ENCODE data around the gene CT47A1. TPM values are rescaled to one million over a fixed set of nuclear protein-coding genes. Genes with fewer than 3 reads are reported as not detected.

Gene CT47A1
- total and polyA plus RNA-seq, 2 of the 4 experiments (the other 2 are of a cell fraction): not detected

DNA sequence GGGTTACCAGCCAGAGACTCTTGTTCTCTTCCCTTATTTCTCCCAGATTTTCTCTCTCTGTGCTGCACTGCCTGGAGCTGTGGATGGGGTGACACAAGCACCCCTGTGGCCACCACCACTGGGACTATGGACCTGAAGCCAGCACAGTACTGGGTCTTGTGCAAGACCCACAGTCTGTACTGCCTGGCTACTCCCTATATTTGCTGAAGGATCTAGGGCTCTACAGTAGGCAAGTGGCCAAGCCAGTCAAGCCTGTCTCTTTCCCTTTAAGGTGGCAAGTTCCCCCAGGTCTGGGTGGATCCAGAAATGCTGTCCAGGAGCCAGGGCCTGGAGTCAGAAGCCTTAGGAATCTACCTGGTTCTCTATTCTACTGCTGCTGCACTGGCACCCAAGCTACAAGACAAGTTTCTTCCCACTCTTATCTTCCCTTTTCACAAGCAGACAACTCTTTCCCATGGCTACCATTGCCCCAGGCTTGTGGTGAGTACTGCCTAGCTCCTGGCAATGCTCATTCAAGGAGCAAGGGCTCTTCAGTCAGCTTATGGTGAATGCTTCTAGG is 28.4 kb upstream of the CT47A1 start:
- Histone ChIP-seq H3K79me1 (ENCODE audit: low read depth in 1 of 2, low read length in 2 of 2) (no peaks in the 10 kb centered on the region), H3K4ac (ENCODE audit: low read depth, low read length) (no peak overlapping the region), H3K36me3 (ENCODE audit: control insufficient read depth, insufficient read depth, low read length) (no peaks in the 10 kb centered on the region), H2AK5ac (ENCODE audit: low read depth, low read length) (no peak overlapping the region), H2BK120ac (ENCODE audit: low read depth, low read length) (no peak overlapping the region), H3K14ac (replicated peaks; ENCODE audit: low read depth, low read length) (no peak overlapping the region), H3K4me2 (ENCODE audit: low read depth, low read length) (no peak overlapping the region), H2AK9ac (replicated peaks; ENCODE audit: low read depth, low read length, poor library complexity) (no peak overlapping the region), H4K91ac (ENCODE audit: insufficient read depth, low read depth, low read length) (no peak overlapping the region), H4K8ac (ENCODE audit: low read depth in 2 of 2, low read length in 2 of 2) (no peak overlapping the region), H4K20me1 (ENCODE audit: insufficient read depth, low read length) (no peaks in the 10 kb centered on the region), H3K4me1 (ENCODE audit: control insufficient read depth, insufficient read depth, low read length) (no peaks in the 10 kb centered on the region), H2BK20ac (ENCODE audit: low read depth, low read length) (no peak overlapping the region), H3K9me3 (ENCODE audit: control insufficient read depth, insufficient read depth, low read length) (peaks cover 2% of the 10 kb centered on the region; the same call in 1 of the 2 replicates), H2BK5ac (ENCODE audit: low read depth, low read length, poor library complexity, severe bottlenecking) (no peak overlapping the region), H2BK15ac (ENCODE audit: low read depth, low read length) (no peak overlapping the region), H3K27ac (ENCODE audit: insufficient read depth, low read length) (no peak overlapping the region), H3K9ac (ENCODE audit: low read depth, low read length) (no peak overlapping the region), H3K23ac (ENCODE audit: low read depth, low read length) (no peak overlapping the region), H3K4me3 (ENCODE audit: insufficient read depth, low read depth, low read length) (no peak overlapping the region), H3K18ac (ENCODE audit: low read depth, low read length) (no peak overlapping the region), H3K27me3 (ENCODE audit: control insufficient read depth, insufficient read depth, low read length) (no peaks in the 10 kb centered on the region), H4K5ac (ENCODE audit: low read depth, low read length) (no peak overlapping the region), H3K9me1 (ENCODE audit: insufficient read depth, low read length) (no peaks in the 10 kb centered on the region), H2AFZ (replicated peaks; ENCODE audit: low read length, poor library complexity) (no peak overlapping the region), H3K56ac (ENCODE audit: extremely low read depth, insufficient read depth, low read length) (no peak overlapping the region)
- ChIA-PET POLR2A (ENCODE audit: unreplicated experiment) (no interaction called here), CTCF (no interaction called here)
- intact Hi-C loops (cut with micrococcal nuclease) (no loop called here), in situ Hi-C loops (cut with MboI; ENCODE audit: low sequenced_read_pairs) (no loop called here), dilution Hi-C loops (cut with HindIII; ENCODE audit: low sequenced_read_pairs, unreplicated experiment) (no loop called here)
- TF ChIP-seq, protein P1, sequence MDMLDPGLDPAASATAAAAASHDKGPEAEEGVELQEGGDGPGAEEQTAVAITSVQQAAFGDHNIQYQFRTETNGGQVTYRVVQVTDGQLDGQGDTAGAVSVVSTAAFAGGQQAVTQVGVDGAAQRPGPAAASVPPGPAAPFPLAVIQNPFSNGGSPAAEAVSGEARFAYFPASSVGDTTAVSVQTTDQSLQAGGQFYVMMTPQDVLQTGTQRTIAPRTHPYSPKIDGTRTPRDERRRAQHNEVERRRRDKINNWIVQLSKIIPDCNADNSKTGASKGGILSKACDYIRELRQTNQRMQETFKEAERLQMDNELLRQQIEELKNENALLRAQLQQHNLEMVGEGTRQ (IDR thresholded peaks at IDR 0.05; ENCODE audit: low read depth, low read length): no peak
- TF ChIP-seq CHD1 (IDR thresholded peaks at IDR 0.05; ENCODE audit: low read depth, low read length) (no peak), CEBPB (IDR thresholded peaks at IDR 0.05; ENCODE audit: low read depth, low read length) (no peak)
- BruUV-seq (replicated peaks): no TSS peak
- ATAC-seq (ENCODE audit: low read depth) (no peak), DNase-seq (no peak)

Data from IMR-90 (cell line).